HG03039 (cell line): ENCODE data around the gene CRYBG2.

Experiments
- ATAC-seq: cut with Tn5 transposase; IDR thresholded peaks from one replicate; pipeline ENCODE4 v1.9.1; 2021; ENCODE audit warnings: mild to moderate bottlenecking, moderate library complexity; ENCODE audit not compliant: unreplicated experiment

The CRYBG2 gene

GRCh38 chr1:26282401-26282918 is 71.5 kb downstream of the CRYBG2 start:
- ATAC-seq = no peak

- ATAC-seq = no peak
Measured at GRCh38 chr1:26281971-26282370, 72.0 kb downstream of the CRYBG2 start.

GRCh38 chr1:26281091-26281958 is 72.6 kb downstream of the CRYBG2 start:
- ATAC-seq = no peak

- ATAC-seq = no peak
Measured at GRCh38 chr1:26280333-26281042, 73.4 kb downstream of the CRYBG2 start.

GRCh38 chr1:26279456-26280332 is 74.2 kb downstream of the CRYBG2 start, which contains the start of gene SH3BGRL3:
TSS of gene SH3BGRL3 (plus strand) at chr1:26280086. CDS start at chr1:26280156, 70 bp downstream.
- ATAC-seq = peak; percentile 57

- ATAC-seq = no peak
Measured at GRCh38 chr1:26278724-26279455, 75.0 kb downstream of the CRYBG2 start.

- ATAC-seq = no peak
Measured at GRCh38 chr1:26278303-26278702, 75.6 kb downstream of the CRYBG2 start.

- ATAC-seq = no peak
Measured at GRCh38 chr1:26277719-26278118, 76.2 kb downstream of the CRYBG2 start.

GRCh38 chr1:26277261-26277661 is 76.7 kb downstream of the CRYBG2 start:
- ATAC-seq = no peak

- no peak for ATAC-seq
Measured at GRCh38 chr1:26276432-26276838, 77.5 kb downstream of the CRYBG2 start.

- ATAC-seq = no peak
Measured at GRCh38 chr1:26275580-26276431, 78.1 kb downstream of the CRYBG2 start.

- ATAC-seq = no peak
Measured at GRCh38 chr1:26274801-26275425, 79.0 kb downstream of the CRYBG2 start.
